NCI-H2107 (cell line): ENCODE data around the gene INPP5E.

Experiments
- DNase-seq: peaks from one replicate; lab custom pipeline; 2025; lab: John Stamatoyannopoulos, UW

The INPP5E gene

DNA sequence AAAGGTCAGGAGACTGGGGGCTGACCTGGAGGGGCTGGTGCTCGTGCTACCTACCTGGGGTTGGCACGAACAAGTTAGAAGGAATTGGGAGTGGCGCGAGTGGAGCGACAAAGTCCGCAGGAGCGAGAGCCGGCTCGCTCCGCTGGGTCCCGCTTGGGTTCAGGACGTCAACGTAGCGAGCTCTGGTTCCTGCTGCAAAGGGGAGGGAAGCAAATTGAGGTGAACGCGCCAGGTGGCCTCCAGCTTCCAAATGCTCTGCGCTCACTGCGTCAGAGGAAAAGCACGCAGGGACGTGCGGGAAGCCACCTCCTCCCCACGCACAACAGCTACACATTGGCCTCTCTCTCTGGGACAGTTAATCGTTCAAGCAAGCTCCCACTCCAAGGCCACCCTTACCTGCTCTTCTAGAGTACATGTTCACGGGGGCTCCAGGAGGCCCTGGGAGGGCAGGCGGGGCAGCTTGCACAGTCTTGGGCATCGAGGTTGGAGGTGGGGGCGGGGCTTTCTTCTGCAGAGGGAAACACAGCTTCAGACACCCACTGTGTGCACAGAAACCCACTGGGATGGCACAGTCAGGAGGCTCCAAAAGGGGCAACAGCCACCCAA lies 7.6 kb upstream of the INPP5E start:
- no peak for DNase-seq

- DNase-seq, result no peak
Measured at GRCh38 chr9:136445799-136446198, 6.2 kb upstream of the INPP5E start.

DNA sequence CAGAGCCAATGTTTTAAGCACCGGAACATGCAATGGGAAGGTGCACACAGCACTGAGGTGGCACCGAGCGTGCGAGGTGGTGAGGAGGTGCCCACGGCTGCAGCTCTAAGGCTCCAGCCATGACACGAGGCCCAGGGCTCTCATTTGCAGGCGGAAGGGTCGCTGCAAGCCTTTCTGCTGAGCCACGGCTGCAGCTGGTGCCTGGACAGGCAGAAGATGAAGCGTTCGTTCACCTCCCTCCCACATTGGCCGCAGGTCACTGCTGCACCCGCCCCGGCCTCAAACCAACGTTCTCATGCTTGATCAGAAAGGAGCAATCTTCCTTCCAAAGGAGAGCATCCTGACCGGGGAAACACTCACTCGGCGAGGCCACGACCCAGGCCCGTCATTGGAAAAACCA lies 4.5 kb upstream of the INPP5E start:
- no peak for DNase-seq

DNA sequence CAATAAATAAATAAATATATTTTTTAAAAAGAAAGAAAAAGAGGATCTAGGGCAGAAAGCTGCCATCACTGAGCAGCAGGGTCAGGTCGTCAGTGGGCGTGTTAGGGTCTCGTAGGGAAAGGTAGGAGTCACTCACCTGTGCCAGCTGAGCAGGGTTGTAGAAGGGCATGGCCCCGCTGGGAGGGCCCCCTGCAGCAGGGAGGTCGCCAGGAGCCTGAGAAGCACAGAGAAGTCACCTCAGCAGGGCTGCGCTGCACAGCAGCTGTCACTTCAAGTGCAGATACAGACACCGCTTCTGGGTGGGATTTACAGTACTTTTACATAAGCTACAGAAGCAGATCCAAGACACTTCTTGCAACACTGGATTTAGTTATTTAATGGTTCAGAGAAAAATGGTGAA lies 4.0 kb upstream of the INPP5E start:
- DNase-seq, result no peak

DNA sequence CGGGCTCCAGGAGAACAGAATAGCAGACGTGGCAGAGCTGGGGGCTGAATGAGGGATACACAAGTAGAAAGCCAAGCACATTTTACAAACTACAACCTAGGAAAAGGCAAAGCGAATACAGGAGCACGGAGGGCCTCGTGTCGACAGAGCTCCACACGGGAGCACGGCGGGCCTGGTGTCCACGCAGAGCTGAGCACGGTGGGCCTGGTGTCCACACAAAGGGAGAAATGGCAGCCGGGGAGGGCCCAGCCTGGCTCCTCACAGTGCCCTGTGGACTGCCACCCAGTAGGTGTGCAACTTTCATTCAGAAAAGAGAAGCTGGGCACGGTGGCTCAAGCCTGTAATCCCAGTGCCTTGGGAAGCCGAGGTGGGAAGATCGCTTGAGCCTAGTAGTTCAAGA lies 3.4 kb upstream of the INPP5E start:
- DNase-seq, result no peak

DNA sequence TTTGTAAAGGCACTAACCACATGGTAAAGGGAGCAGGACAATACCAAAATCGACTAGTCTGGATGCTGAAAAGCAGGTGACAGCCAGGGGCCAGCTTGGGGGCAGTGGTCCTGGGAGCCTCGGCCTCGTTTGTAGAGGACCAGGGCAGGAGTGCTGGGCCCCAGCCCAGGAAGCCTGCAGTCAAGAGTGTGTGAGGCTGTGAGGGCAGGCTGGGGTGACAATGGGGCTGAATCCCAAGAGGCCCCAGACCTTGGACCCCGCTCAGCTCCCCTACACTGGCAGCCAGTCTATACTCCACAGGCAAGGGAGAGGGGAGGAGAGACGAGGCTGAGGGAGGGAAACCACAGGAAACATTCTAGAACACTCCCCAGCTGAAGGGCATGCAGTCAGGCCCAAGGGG lies 2.6 kb upstream of the INPP5E start:
- DNase-seq, result no peak

- no peak for DNase-seq
Measured at GRCh38 chr9:136441681-136442245, 2.1 kb upstream of the INPP5E start.

GRCh38 chr9:136441191-136441680 lies 1.6 kb upstream of the INPP5E start:
- no peak for DNase-seq

DNA sequence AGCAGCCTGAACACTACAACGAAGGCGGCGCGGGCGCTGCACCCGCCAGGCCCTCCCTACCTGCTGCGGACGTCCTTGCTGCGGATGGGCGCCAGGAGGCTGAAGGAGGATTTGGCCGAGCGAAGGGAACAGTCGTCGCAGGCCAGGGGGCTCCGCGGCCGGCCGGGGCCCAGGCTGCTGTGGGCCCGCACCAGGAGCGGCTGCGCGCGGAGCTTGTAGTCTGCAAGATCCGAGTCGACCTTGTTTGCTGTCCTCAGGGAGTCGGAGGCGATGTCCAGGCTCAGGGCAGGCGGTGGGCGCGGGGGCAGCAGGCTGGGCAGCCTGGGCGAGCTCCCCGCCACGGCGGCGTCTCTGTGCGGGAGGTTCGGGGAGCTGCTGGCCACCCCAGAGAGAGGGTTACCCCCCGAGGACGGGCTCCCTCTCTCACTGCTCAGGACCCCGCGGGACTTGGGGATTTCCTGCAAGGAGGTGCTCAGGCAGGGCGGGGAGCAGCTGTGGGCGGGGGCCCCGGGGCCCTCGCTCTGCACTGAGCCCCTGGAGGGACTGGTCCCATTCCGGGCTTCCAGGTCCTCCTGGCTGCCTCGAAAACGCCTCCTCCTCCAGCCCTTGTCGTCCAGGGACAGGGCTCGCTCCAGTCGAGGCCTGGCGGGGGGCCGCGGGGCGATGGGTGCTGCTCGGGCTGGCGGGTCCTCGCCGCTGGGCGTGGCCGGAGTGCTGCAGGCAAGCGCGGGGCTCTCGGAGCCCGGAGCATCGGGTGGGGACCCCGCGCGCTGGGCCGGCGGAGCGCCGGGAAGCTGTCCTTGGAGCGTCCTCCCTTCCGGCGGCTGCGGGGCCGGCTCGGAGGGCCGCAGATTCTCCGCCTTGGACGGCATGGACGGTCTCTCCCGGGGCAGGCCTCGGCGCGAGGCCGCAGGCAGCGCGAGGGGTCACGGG lies 831 bp downstream of the INPP5E start:
- no peak for DNase-seq

DNA sequence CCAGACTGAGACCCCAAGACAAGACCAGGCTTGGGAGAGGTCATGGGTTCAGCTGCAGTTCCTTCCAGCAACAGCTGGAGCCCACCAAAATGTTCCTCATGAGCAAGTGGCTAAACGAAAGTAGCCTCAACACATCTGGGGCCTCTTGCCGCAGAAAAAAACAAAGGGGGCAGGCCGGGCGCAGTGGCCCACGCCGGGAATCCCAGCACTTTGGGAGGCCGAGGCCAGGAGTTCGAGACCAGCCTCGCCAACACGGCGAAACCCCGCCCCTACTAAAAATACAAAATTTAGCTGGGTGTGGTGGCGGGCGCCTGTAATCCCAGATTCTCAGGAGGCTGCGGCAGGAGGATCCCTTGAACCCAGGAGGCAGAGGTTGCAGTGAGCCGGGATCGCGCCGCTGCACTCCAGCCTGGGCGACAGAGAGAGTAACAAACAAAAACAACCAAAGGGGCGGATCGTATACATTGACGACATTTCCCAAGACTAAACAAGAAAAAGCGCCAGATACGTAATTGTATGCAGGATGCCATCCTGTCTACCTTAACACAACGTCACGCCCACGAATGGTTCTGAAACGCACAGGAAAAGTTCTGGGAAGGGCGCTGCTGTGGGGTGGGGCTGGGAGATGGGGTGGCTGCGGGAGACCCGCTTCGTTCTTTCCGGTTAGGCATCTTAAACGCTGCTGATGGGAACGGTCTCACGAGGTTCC lies 1.7 kb downstream of the INPP5E start:
- no peak for DNase-seq

- no peak for DNase-seq
Measured at GRCh38 chr9:136437430-136437829, 2.2 kb downstream of the INPP5E start.

DNA sequence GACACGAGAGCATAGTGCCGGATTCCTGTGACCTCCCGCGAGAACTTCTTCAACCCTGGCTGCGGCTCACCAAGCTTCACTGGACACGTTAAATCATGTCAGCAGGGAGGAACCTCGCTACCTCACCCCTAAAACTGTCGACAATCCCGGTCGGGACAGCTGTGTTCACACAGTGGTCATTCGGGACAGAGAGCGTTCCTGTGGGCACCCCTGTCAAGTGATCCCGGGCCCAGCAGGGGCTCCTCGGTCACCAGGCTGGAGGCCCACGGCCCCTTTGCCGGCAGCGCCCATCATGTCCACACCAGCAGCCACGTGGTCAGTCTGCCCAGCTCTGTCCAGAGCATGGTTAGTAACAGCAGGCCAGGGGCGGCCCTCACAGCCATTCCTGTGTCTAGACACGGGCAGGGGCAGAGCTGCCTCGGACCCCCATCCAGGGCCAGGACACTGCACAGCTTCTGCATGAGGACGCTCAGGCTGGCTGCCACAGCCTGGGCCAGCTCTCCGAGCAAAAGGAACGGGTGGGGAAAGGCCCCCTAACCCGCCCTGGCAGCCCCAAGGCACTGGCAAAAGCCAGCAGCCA lies 3.5 kb downstream of the INPP5E start:
- no peak for DNase-seq

DNA sequence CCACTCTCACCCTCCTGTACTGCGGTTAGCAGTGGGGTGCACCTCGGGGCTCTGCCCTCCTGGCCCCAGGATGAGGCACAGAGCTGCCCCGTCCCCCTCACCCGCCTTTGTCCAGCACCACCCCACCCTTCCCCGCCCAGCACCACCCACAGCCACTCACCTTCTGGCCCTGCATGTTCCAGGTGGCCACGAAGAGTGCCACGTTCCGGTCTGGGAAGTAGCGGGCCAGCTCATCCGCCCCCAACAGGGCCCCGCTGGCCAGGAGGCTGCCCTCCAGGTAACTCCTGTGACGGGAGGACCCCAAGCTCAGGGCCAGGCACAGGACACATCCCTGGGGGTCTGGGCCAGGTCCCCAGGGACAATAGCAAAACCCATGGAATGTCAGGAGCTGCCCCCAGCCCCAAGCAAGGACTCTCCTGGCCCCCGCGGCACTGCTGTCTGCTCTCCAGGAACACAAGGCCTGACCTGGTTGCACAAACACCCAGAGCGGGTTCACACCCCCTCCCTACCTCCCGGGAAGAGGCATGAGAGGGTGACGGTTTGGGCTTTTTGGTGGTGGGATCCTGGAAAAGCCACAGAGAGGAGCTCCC lies 5.0 kb downstream of the INPP5E start:
- DNase-seq, result no peak

DNA sequence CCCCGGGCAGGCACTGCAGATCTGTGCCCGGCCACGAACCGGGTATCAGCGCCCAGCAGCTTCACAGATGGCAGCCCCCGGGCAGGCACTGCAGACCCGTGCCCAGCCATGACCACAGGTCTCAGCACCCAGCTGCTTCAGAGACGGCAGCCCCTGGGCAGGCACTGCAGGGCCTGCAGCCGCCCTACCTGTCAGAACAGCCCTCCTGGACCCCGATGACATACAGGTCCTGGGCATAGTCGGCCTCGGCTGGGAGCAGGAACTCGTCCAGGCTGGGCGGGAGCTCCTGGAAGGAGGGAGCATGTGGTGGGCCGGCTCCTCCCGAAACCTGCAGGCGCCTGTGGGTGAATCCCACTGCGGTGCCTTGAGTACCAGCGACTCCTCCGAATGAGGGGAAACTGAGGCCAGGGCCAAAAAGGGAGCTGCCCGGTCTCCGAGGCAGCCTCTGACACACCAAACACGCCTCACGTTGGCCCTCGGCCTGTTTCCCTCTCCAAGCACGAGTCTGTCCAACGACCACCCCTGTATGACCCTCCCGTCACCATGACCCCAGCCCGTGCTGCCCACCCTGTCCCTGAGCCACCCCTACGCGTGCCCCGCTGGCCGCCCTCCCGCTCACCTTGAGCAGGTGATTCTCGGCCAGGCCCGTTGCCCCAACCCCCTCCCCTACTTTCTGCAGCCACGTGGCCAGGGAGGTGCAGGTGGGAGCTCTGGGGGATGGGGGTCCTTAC lies 5.6 kb downstream of the INPP5E start:
- no peak for DNase-seq

DNA sequence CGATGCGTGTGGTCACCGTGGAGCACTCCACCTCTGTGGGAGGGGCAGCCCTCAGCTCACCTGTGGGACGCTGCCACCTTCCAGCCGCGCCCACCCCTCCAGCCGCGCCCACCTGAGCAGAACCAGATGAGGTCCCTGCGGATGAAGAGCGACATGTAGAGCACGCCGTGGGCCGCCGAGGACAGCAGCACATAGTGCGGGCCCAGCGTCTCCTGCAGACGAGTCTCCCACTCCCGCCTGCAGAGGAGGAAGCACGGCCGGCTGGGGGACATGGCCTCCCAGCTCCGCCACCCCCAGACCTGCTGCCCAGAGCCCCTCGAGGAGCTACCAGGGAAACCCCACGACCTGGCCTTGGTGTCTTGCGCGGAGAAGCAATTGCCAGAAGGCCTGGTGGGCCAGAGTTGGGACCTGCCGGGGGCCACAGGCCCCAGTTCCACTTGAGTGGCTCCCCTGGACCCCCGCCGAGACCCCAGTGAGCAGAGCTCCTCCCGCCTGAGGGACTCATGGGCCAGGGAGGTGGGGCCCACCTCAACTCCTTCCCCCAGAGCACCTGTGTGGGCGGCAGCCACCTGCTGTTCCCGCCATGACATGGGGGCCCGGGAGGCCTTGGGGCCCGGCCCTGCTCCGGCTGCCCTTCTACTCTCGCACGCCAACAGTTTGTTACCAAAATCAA lies 6.5 kb downstream of the INPP5E start:
- no peak for DNase-seq

DNA sequence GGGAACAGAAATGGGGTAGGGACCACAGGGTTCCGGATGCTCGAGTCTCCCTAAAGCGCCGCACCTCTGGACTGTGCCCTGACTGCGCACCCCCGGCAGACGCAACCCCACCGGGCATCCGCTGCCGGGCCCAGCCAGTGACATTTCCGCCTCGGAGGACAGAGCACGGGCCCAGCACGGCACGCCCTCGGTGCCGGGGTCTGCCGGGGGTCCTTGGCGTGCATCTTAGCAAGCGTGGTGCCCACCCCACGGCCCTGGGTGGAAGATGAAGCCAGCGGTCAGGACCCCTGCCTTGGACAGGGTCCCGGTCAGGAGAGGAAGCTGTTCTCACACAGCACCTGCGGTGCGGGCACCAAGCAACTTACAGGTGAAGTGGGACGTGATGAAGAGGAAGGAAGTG lies 7.1 kb downstream of the INPP5E start:
- DNase-seq, result no peak

DNA sequence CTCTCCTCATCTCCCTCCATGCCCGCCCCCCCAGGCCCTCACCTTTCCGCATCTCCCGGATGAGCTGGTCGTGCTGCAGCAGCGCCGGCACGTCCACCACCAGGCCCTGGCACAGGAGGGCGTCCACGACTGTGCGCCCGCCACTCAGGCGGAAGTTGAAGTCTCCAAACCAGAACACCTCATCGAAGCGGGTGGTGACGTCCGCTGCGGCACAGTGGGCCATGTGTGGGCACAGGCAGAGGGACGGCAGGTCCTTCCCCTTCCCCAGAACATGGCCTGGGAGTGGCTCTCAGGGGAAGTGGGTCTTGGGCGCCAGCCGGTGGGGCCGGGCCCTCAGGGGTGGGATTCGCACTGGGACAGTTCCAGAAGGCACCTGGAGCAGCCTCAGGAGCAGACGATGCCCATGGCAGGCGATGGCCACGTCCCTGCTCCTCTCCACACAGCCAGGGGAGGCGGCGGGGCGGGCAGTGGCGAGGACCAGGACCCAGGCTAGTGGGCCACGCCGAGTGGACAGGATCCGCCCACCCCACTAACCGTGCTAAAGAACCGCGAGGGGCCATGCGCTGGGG lies 7.8 kb downstream of the INPP5E start:
- no peak for DNase-seq

DNA sequence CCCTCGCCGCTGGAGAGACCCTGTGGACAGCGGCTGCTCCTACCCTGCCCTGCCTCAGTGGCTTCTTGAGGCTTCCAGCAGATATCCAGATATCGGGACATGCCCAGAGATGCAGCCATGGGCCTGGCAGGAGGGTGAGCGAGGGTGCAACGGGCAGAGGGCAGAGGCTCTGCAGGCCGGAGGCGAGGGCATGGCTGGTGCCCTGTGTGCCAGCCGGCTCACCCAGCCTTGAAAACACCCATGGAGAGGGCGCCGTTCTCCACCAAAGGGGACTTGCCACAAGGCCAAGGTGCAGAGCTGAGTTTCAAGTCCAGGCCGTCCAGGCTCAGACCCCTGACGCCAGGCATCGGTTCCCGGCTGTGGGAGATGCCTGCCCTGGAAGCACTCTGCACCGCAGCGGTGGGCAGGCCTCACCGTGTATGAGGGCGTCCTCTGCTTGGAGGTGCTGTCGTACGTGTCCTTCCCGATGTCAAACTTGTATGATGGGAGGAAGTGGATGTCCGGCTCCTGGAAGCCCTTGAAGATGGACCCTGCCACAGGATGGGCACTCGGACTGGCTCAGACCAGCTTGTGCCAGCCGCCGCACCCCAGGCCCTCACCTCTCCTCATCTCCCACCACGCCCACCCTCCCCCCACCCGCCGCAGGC lies 8.9 kb downstream of the INPP5E start:
- DNase-seq, result no peak

GRCh38 chr9:136429683-136430491 lies 9.8 kb downstream of the INPP5E start:
- no peak for DNase-seq
